ENCODE results near the gene STRIP2. TPM values are rescaled to one million over a fixed set of nuclear protein-coding genes. Genes with fewer than 3 reads are reported as not detected.

Gene STRIP2
- total and polyA plus RNA-seq, 2 donors from 2014 or later = 0.88 to 9.0 TPM

DNA sequence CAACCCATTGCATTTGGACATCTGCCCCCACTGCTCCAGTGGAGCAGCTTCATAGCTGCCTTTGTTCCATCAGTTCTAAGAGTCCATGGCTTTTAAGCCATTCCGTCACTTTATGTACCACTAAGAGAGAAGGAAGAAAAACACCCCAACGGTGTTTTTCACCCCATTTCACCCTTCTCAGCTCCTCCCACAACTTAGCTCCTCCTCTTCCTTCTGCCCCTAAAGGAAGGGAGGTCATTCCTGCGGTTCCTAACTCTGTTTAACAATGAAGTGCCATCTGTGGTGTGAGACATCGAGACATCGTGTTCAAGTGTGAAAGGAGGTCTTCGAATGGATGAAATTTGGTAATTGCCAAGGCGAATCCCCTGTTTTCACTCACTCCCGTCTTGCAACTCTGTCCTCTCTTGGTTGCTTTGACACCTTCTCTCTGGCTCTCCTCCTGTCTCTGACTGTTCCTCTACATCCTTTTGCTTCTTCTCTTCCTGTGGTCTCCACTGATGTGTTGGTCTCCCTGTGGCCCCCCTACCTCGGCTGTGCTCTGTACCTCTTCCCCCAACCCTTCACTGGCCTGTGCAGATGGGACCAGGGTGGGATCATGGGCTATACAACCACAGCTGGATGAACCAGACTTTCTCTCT, 91.1 kb downstream of the STRIP2 start:
- H3K27ac ChIP-seq (ENCODE audit: low read depth in 2 of 2, low read length in 2 of 2) = no peak overlapping the region
- H3K4me3 ChIP-seq (ENCODE audit: low read length in 3 of 3) = no peak overlapping the region
- no peak for FAIRE-seq
- no peak overlapping the region for H3K9ac ChIP-seq (ENCODE audit: low read length in 3 of 3)
- TF ChIP-seq, protein P1, sequence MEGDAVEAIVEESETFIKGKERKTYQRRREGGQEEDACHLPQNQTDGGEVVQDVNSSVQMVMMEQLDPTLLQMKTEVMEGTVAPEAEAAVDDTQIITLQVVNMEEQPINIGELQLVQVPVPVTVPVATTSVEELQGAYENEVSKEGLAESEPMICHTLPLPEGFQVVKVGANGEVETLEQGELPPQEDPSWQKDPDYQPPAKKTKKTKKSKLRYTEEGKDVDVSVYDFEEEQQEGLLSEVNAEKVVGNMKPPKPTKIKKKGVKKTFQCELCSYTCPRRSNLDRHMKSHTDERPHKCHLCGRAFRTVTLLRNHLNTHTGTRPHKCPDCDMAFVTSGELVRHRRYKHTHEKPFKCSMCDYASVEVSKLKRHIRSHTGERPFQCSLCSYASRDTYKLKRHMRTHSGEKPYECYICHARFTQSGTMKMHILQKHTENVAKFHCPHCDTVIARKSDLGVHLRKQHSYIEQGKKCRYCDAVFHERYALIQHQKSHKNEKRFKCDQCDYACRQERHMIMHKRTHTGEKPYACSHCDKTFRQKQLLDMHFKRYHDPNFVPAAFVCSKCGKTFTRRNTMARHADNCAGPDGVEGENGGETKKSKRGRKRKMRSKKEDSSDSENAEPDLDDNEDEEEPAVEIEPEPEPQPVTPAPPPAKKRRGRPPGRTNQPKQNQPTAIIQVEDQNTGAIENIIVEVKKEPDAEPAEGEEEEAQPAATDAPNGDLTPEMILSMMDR (IDR thresholded peaks at IDR 0.05; ENCODE audit: borderline replicate concordance, extremely low read depth, insufficient read depth) = no peak
- H3K4me1 ChIP-seq (ENCODE audit: control insufficient read depth in 2 of 3, insufficient read depth in 2 of 3, low read depth in 1 of 3, low read length in 3 of 3) = no peaks in the 10 kb centered on the region
- no peaks in the 10 kb centered on the region for H3K9me3 ChIP-seq (ENCODE audit: control insufficient read depth in 2 of 3, insufficient read depth in 1 of 3, low read length in 3 of 3)
- peak in 1 of 5 donors; percentile 14 for DNase-seq
- H3K36me3 ChIP-seq (ENCODE audit: control insufficient read depth in 2 of 3, insufficient read depth in 3 of 3, low read length in 3 of 3) = no peaks in the 10 kb centered on the region
- intact Hi-C loops (cut with DNase I) = no loop called here
- no peaks in the 10 kb centered on the region for H3K27me3 ChIP-seq (ENCODE audit: control insufficient read depth, insufficient read depth, low read length)

GRCh38 chr7:129529643-129530042, 95.4 kb downstream of the STRIP2 start:
- DNase-seq (peak in 1 of 5 donors; percentile 22), FAIRE-seq (no peak)
- intact Hi-C loops (cut with DNase I) = no loop called here
- Histone ChIP-seq H3K4me3 (ENCODE audit: low read length in 3 of 3) (no peak overlapping the region), H3K27me3 (ENCODE audit: control insufficient read depth, insufficient read depth, low read length) (no peaks in the 10 kb centered on the region), H3K36me3 (ENCODE audit: control insufficient read depth in 2 of 3, insufficient read depth in 3 of 3, low read length in 3 of 3) (no peaks in the 10 kb centered on the region), H3K27ac (ENCODE audit: low read depth in 2 of 2, low read length in 2 of 2) (no peak overlapping the region), H3K9me3 (ENCODE audit: control insufficient read depth in 2 of 3, insufficient read depth in 1 of 3, low read length in 3 of 3) (no peaks in the 10 kb centered on the region), H3K4me1 (ENCODE audit: control insufficient read depth in 2 of 3, insufficient read depth in 2 of 3, low read depth in 1 of 3, low read length in 3 of 3) (no peaks in the 10 kb centered on the region), H3K9ac (ENCODE audit: low read length in 3 of 3) (no peak overlapping the region)
- TF ChIP-seq, protein P1 (IDR thresholded peaks at IDR 0.05; ENCODE audit: borderline replicate concordance, extremely low read depth, insufficient read depth) = no peak

GRCh38 chr7:129530795-129531391, 96.7 kb downstream of the STRIP2 start:
- Histone ChIP-seq H3K9me3 (ENCODE audit: control insufficient read depth in 2 of 3, insufficient read depth in 1 of 3, low read length in 3 of 3) (no peaks in the 10 kb centered on the region), H3K36me3 (ENCODE audit: control insufficient read depth in 2 of 3, insufficient read depth in 3 of 3, low read length in 3 of 3) (no peaks in the 10 kb centered on the region), H3K4me3 (ENCODE audit: low read length in 3 of 3) (no peak overlapping the region), H3K9ac (ENCODE audit: low read length in 3 of 3) (no peak overlapping the region), H3K4me1 (ENCODE audit: control insufficient read depth in 2 of 3, insufficient read depth in 2 of 3, low read depth in 1 of 3, low read length in 3 of 3) (no peaks in the 10 kb centered on the region), H3K27ac (ENCODE audit: low read depth in 2 of 2, low read length in 2 of 2) (no peak overlapping the region), H3K27me3 (ENCODE audit: control insufficient read depth, insufficient read depth, low read length) (no peaks in the 10 kb centered on the region)
- TF ChIP-seq, protein P1 (IDR thresholded peaks at IDR 0.05; ENCODE audit: borderline replicate concordance, extremely low read depth, insufficient read depth) = no peak
- intact Hi-C loops (cut with DNase I) = no loop called here
- DNase-seq = peak in 1 of 5 donors; percentile 2
- FAIRE-seq = no peak
